ENCODE data around the gene SLCO3A1. TPM values are rescaled to one million over a fixed set of nuclear protein-coding genes. Genes with fewer than 3 reads are reported as not detected.

SLCO3A1 gene
- total and polyA plus RNA-seq, 2 of the 8 experiments (the other 6 are each of a cell fraction or from before 2014, with no cell fraction given) = 15.1 to 20.4 TPM

DNA sequence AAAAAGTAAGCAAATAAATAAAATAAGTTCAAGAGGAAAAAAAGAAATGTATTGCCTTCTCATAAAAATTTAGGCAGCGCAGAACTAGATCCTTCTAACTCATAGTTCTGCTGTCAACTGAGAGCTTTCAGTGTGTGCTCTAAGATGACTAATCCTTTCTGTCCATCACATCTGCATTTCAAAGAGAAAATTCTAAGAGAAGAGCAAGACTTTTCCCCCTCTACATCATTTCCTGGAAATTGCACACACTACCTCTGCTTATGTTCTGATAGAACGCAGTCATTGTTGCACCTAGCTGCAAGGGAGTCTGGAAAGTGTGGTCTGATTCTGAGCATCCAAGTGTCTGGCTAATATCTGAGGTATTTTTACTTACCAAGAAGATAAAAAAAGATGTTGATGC is 39.6 kb upstream of the SLCO3A1 start (continued):
- TF ChIP-seq EZH2 (IDR thresholded peaks at IDR 0.05; ENCODE audit: low read depth, low read length, severe bottlenecking) (no peak), BRCA1 (IDR thresholded peaks at IDR 0.05; ENCODE audit: low read depth, low read length) (no peak), CBX5 (IDR thresholded peaks at IDR 0.05; ENCODE audit: low read depth, low read length) (no peak), JUND (IDR thresholded peaks at IDR 0.05; ENCODE audit: low read length) (no peak)
